Glutamatergic neuron (in vitro differentiated cells): ENCODE measurements around the gene THOP1. TPM values are rescaled to one million over a fixed set of nuclear protein-coding genes. Genes with fewer than 3 reads are reported as not detected.

Experiments
- DNase-seq: peaks from one replicate; pipeline ENCODE4 v3.0.0; 2022
- H3K27ac Mint-ChIP-seq: one replicate; pipeline ENCODE4 v1.8.0; 2020; ENCODE audit warnings: mild to moderate bottlenecking, mixed read lengths, inconsistent platforms; ENCODE audit not compliant: unreplicated experiment
- H3K27me3 Mint-ChIP-seq: one replicate; pipeline ENCODE4 v1.8.0; 2020; ENCODE audit warnings: mild to moderate bottlenecking, moderate library complexity, mixed read lengths, inconsistent platforms; ENCODE audit not compliant: unreplicated experiment
- H3K36me3 Mint-ChIP-seq: one replicate; pipeline ENCODE4 v1.8.0; 2020; ENCODE audit warnings: mild to moderate bottlenecking, mixed read lengths, inconsistent platforms; ENCODE audit not compliant: unreplicated experiment
- H3K4me1 Mint-ChIP-seq: one replicate; pipeline ENCODE4 v1.8.0; 2020; ENCODE audit warnings: mild to moderate bottlenecking, low read depth, mixed read lengths, inconsistent platforms; ENCODE audit not compliant: unreplicated experiment
- H3K4me3 Mint-ChIP-seq: one replicate; pipeline ENCODE4 v1.8.0; 2020; ENCODE audit warnings: mild to moderate bottlenecking, mixed read lengths, inconsistent platforms; ENCODE audit not compliant: unreplicated experiment
- H3K9me3 Mint-ChIP-seq: one replicate; pipeline ENCODE4 v1.8.0; 2020; ENCODE audit warnings: mild to moderate bottlenecking, moderate library complexity, mixed read lengths, inconsistent platforms; ENCODE audit not compliant: unreplicated experiment
- total RNA-seq: library from RNA; stranded (reverse); fragmentation: NEBNext Ultra II Directional; extraction: Animal tissue kit (Norgen Biotek cat#: 25700); gene quantifications from one replicate; pipeline ENCODE4 v1.2.1, GENCODE V29; 2021; ENCODE audit not compliant: unreplicated experiment
- TF ChIP-seq, protein P1 (sequence below): fragments of 200-600 bp; sonication (generic); IDR thresholded peaks from one replicate; pipeline ENCODE4 v1.5.0; 2021; ENCODE audit not compliant: partially characterized antibody, unreplicated experiment

THOP1 gene
- total RNA-seq, 1 donor from 2014 or later, result 64.0 TPM

DNA sequence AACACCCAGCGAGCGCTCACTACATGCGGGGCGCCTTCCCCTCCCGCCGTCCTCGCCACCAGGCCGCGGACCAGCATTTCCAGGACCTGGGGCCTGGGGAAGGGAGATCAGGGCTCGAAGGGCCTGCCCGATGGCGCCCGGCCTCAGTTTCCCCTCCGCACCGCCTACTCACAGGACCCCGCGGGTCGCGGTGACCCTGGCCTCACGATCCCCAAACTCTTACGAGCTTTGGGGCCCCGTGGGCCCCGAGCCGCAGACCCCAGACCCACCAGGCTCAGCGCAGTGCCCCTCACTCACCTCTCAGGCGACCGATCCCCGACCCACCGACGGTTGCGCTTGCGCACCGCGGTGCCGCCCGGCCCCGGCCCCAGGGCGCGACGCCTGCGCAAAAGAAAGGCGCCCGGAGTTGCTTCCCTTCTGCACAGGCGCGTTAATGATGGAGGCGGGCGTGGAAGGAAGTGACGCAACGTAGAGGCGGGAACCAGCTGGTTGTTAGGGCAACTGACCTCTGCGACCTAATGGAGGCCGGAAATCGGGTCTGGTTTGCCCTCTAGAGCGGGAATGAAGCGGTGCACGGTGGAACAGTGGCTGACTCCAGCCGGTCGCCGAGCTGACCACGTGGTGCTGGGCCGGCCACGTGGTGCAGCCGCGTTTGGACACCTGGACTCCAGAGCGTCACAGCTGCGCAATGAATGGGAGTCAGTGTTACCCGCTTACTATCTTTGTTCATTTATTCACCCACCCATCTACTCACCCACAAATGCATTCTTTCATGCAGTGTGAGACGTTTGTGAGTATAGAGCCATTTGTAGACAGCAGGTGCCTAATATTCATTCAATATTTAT lies 2.1 kb upstream of the THOP1 start, which contains the start of gene SGTA:
TSS of gene SGTA (minus strand) at position 338 of the 845 bp plus-strand sequence. CDS start 14,205 bp downstream, outside the sequence.
- H3K9me3 Mint-ChIP-seq, result peaks cover 9% of the 10 kb centered on the region
- H3K27me3 Mint-ChIP-seq, result peaks cover 12% of the 10 kb centered on the region
- H3K27ac Mint-ChIP-seq, result peak within 1 kb of the TSS; percentile 98
- TF ChIP-seq, protein P1, sequence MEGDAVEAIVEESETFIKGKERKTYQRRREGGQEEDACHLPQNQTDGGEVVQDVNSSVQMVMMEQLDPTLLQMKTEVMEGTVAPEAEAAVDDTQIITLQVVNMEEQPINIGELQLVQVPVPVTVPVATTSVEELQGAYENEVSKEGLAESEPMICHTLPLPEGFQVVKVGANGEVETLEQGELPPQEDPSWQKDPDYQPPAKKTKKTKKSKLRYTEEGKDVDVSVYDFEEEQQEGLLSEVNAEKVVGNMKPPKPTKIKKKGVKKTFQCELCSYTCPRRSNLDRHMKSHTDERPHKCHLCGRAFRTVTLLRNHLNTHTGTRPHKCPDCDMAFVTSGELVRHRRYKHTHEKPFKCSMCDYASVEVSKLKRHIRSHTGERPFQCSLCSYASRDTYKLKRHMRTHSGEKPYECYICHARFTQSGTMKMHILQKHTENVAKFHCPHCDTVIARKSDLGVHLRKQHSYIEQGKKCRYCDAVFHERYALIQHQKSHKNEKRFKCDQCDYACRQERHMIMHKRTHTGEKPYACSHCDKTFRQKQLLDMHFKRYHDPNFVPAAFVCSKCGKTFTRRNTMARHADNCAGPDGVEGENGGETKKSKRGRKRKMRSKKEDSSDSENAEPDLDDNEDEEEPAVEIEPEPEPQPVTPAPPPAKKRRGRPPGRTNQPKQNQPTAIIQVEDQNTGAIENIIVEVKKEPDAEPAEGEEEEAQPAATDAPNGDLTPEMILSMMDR, result no peak
- peak within 1 kb of the TSS; percentile 93 for H3K4me3 Mint-ChIP-seq
- H3K36me3 Mint-ChIP-seq, result no peaks in the 10 kb centered on the region
- DNase-seq, result peak; percentile 96
- H3K4me1 Mint-ChIP-seq, result peaks cover 25% of the 10 kb centered on the region

DNA sequence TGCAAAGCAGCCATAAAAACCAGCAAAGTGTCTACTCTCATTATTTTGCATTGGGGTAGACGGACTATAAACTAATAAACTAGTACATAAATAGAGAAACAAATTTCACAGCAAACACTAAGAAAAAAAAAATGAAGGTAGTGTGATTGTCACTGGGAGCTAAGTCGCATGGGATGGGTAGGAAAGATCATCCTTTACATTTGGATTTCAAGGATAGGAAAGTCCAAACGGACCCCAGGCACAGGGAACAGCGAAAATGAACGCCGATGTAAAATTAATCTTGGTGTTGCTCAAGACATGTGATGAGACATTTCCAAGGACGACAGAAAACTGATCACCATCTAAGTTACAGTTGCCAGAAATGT lies 1.5 kb upstream of the THOP1 start:
- TF ChIP-seq, protein P1, result no peak
- Mint-ChIP-seq H3K9me3 (peaks cover 9% of the 10 kb centered on the region), H3K27me3 (peaks cover 10% of the 10 kb centered on the region), H3K36me3 (no peaks in the 10 kb centered on the region), H3K4me3 (peak overlapping the region; percentile 84), H3K4me1 (peaks cover 24% of the 10 kb centered on the region), H3K27ac (peak overlapping the region; percentile 98)
- DNase-seq, result no peak

DNA sequence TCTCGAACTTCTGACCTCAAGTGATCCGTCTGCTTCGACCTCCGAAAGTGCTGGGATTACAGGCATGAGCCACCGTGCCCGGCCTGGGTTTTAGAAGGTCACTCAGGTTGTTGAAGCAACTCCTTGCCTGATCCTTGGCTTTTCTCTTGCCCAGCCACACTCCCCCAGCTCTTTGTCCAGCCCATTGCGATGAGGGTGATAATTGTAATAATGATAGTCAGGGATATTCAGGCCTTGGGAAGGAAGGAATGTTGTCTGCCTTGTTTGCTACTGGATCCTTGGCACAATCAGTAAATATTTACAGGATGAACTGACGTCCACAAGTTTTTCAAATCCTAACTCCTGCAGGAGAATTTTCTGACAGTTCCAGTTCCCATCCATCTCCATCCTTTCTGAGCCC lies 1.8 kb downstream of the THOP1 start:
- Mint-ChIP-seq H3K4me1 (peaks cover 18% of the 10 kb centered on the region), H3K27ac (no peak overlapping the region), H3K4me3 (peak overlapping the region; percentile 47), H3K27me3 (peaks cover 10% of the 10 kb centered on the region), H3K36me3 (no peaks in the 10 kb centered on the region), H3K9me3 (peaks cover 8% of the 10 kb centered on the region)
- TF ChIP-seq, protein P1, result no peak
- no peak for DNase-seq

DNA sequence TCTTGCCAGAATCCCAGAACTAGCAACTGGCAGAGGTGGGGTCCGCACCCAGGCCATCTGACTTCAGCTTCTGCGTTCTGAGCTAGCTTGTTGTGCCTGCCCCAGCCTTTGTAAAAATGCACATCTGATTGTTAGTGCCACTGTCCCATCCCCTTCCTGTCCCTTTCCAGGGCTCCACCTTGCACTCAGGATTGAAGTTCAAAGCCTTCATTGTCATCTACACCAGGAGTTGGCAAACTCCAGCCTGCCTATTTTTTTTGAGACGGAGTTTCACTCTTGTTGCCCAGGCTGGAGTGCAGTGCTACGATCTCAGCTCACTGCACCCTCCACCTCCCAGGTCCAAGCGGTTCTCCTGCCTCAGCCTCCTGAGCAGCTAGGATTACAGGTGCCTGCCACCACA lies 2.9 kb downstream of the THOP1 start:
- peaks cover 4% of the 10 kb centered on the region for H3K9me3 Mint-ChIP-seq
- no peak for DNase-seq
- peaks cover 15% of the 10 kb centered on the region for H3K4me1 Mint-ChIP-seq
- peak overlapping the region; percentile 15 for H3K4me3 Mint-ChIP-seq
- TF ChIP-seq, protein P1, result no peak
- H3K27me3 Mint-ChIP-seq, result peaks cover 7% of the 10 kb centered on the region
- H3K27ac Mint-ChIP-seq, result no peak overlapping the region
- H3K36me3 Mint-ChIP-seq, result no peaks in the 10 kb centered on the region

DNA sequence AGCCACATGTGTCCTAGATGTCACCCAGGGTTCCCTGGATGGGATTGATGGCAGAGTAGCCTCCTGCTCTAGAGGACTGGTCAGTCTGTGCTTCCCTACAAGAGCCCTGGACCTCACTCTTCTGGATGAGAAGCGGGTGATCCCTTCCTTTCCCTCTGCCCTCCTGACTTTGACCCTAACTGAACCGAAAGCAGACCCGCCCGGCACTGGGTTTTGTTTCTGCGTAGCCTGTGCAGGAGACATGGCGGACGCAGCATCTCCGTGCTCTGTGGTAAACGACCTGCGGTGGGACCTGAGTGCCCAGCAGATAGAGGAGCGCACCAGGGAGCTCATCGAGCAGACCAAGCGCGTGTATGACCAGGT lies 4.9 kb downstream of the THOP1 start:
- no peak overlapping the region for H3K4me3 Mint-ChIP-seq
- H3K27ac Mint-ChIP-seq, result peak overlapping the region; percentile 28
- H3K4me1 Mint-ChIP-seq, result peaks cover 3% of the 10 kb centered on the region
- H3K9me3 Mint-ChIP-seq, result no peaks in the 10 kb centered on the region
- H3K27me3 Mint-ChIP-seq, result no peaks in the 10 kb centered on the region
- no peak for DNase-seq
- H3K36me3 Mint-ChIP-seq, result no peaks in the 10 kb centered on the region
- TF ChIP-seq, protein P1, result no peak
